ENCODE data around the gene TMPRSS15.

Gene TMPRSS15

DNA sequence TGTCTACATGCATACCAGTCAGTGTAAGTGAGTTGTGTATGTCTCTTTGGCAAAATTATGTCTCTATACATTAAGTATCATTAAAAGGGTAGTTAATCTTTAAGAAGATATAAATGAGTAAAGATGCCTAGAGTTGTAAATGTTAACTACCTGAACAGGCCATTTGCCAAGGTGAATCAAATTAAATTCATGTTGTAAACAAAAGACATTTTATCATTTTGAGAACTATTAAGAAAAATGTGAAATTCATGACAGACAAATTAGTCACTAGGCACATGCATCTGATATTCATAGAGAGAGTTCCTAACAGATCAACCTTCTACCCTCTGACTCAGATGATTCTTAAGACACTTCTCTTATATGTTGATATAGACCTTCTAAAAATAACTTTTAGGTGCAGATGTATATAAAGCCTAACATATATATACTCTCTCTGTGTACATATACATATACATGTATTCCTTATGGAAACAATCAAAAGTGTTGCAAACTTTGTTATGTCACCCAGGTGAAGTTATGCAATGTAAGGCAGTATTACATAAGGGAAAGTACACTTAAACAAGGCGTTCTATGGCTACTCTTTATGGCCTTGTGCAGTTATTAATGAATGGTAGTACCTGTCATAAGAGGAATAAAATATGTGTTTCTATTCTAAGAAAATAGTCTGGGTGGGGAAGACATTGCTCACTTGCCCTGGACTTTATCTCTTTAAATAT is at the start of gene TMPRSS15:
TMPRSS15 (minus strand) TSS at position 51 of the 716 bp plus-strand sequence. CDS start 163 bp downstream, outside the sequence.
- no peak for DNase-seq (ENCODE audit: extremely low spot score)
- ChIA-PET CTCF (no interaction called here), POLR2A (no interaction called here)
- TF ChIP-seq NFRKB (IDR thresholded peaks at IDR 0.05), result no peak
- no peak for TF ChIP-seq LEF1 (IDR thresholded peaks at IDR 0.05; ENCODE audit: borderline replicate concordance)
- no peak for TF ChIP-seq ELF4 (IDR thresholded peaks at IDR 0.05)
- no peak for TF ChIP-seq ARNT (IDR thresholded peaks at IDR 0.05)
- no peak for TF ChIP-seq TARDBP (IDR thresholded peaks at IDR 0.05)
- no peak for TF ChIP-seq PKNOX1 (IDR thresholded peaks at IDR 0.05)
- no peak for TF ChIP-seq SUZ12 (IDR thresholded peaks at IDR 0.05)
- no peak for TF ChIP-seq FOXK2 (IDR thresholded peaks at IDR 0.05)
- no peak for TF ChIP-seq HDGF (IDR thresholded peaks at IDR 0.05; ENCODE audit: borderline replicate concordance)
- no peak for TF ChIP-seq SP1 (IDR thresholded peaks at IDR 0.05)

DNA sequence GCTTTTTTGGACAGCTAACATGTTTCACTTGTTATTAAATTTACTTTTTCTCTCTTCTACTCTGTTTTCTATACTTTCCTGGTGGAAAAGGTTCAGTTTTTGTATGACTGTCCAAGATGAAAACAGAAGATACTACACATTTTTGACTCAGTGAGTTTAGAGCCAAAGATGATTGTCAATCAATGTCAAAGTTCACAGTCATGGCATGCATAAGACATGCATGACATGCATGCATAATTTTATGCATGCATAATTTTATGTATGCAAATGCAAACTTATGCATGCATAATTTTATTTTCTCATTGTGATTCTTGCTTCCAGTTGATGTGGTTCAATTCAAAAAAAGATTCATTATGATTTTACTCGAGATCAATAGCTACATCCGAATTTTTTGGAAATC is 48.1 kb upstream of the TMPRSS15 start:
- DNase-seq (ENCODE audit: extremely low spot score), result no peak
- ChIA-PET CTCF (interaction anchor here (0.6 kb wide), 1 partner anchor 23 kb away, joined by 3 read pairs; no protein-coding TSS in a partner anchor), POLR2A (no interaction called here)
- no peak for TF ChIP-seq ELF4 (IDR thresholded peaks at IDR 0.05)

- CTCF ChIA-PET, result no interaction called here
- TF ChIP-seq ARNT (IDR thresholded peaks at IDR 0.05), result no peak
- TF ChIP-seq HDGF (IDR thresholded peaks at IDR 0.05; ENCODE audit: borderline replicate concordance), result no peak
- no peak for TF ChIP-seq PKNOX1 (IDR thresholded peaks at IDR 0.05)
- no peak for TF ChIP-seq SUZ12 (IDR thresholded peaks at IDR 0.05)
- no peak for TF ChIP-seq FOXA1 (IDR thresholded peaks at IDR 0.05)
- TF ChIP-seq BHLHE40 (IDR thresholded peaks at IDR 0.05; ENCODE audit: borderline replicate concordance), result no peak
- no peak for TF ChIP-seq L3MBTL2 (conservative IDR thresholded peaks at IDR 0.05)
- TF ChIP-seq LEF1 (IDR thresholded peaks at IDR 0.05; ENCODE audit: borderline replicate concordance), result no peak
- TF ChIP-seq ZNF384 (IDR thresholded peaks at IDR 0.05), result no peak
- TF ChIP-seq TARDBP (IDR thresholded peaks at IDR 0.05), result no peak
- no peak for TF ChIP-seq FOXM1 (IDR thresholded peaks at IDR 0.05; ENCODE audit: borderline replicate concordance)
- TF ChIP-seq ELF4 (IDR thresholded peaks at IDR 0.05), result no peak
- no peak for TF ChIP-seq FOXK2 (IDR thresholded peaks at IDR 0.05)
- TF ChIP-seq NFRKB (IDR thresholded peaks at IDR 0.05), result no peak
- TF ChIP-seq SP1 (IDR thresholded peaks at IDR 0.05), result no peak
- POLR2A ChIA-PET, result no interaction called here
- no peak for DNase-seq (ENCODE audit: extremely low spot score)
These were observed 46.3 kb upstream of the TMPRSS15 start for GRCh38 chr21:18449605-18450550.

DNA sequence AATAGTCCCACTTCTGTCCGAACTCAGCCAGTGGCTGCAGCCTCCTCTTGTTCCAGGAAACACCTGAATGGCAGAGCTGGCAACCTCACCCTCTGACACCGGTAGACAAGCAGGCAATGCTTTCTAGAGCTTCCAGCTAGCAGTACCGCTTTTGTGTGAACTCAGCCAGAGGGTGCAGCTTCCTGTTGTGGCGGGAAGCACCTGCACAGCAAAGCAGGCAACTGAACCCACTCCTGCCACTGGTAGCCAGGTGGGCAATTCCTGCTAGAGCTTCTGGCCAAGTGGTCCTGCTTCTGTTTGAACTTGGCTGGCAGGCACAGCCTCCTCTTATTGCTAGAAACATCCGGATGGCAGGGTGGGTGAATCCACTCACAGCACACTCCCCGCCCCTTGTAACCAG is 40.1 kb upstream of the TMPRSS15 start:
- TF ChIP-seq L3MBTL2 (conservative IDR thresholded peaks at IDR 0.05), result no peak
- no peak for TF ChIP-seq FOXA1 (IDR thresholded peaks at IDR 0.05)
- TF ChIP-seq NFRKB (IDR thresholded peaks at IDR 0.05), result no peak
- TF ChIP-seq ZNF384 (IDR thresholded peaks at IDR 0.05), result no peak
- TF ChIP-seq LEF1 (IDR thresholded peaks at IDR 0.05; ENCODE audit: borderline replicate concordance), result no peak
- no peak for TF ChIP-seq CTBP1 (IDR thresholded peaks at IDR 0.05; ENCODE audit: borderline replicate concordance)
- TF ChIP-seq SUZ12 (IDR thresholded peaks at IDR 0.05), result no peak
- no peak for TF ChIP-seq BHLHE40 (IDR thresholded peaks at IDR 0.05; ENCODE audit: borderline replicate concordance)
- no peak for TF ChIP-seq FOXK2 (IDR thresholded peaks at IDR 0.05)
- no peak for TF ChIP-seq ELF4 (IDR thresholded peaks at IDR 0.05)
- no peak for TF ChIP-seq FOXM1 (IDR thresholded peaks at IDR 0.05; ENCODE audit: borderline replicate concordance)
- no peak for TF ChIP-seq SP1 (IDR thresholded peaks at IDR 0.05)
- TF ChIP-seq ARNT (IDR thresholded peaks at IDR 0.05), result no peak
- no peak for TF ChIP-seq HDGF (IDR thresholded peaks at IDR 0.05; ENCODE audit: borderline replicate concordance)
- no peak for TF ChIP-seq PKNOX1 (IDR thresholded peaks at IDR 0.05)
- no peak for TF ChIP-seq TARDBP (IDR thresholded peaks at IDR 0.05)
- CTCF ChIA-PET, result no interaction called here
- POLR2A ChIA-PET, result no interaction called here
- DNase-seq (ENCODE audit: extremely low spot score), result no peak

GRCh38 chr21:18443085-18443484 is 39.5 kb upstream of the TMPRSS15 start:
- CTCF ChIA-PET, result no interaction called here
- TF ChIP-seq BHLHE40 (IDR thresholded peaks at IDR 0.05; ENCODE audit: borderline replicate concordance) (no peak), FOXK2 (IDR thresholded peaks at IDR 0.05) (no peak), FOXA1 (IDR thresholded peaks at IDR 0.05) (no peak)
- DNase-seq (ENCODE audit: extremely low spot score), result no peak
- POLR2A ChIA-PET, result no interaction called here

GRCh38 chr21:18430341-18430740 is 26.8 kb upstream of the TMPRSS15 start:
- TF ChIP-seq FOXM1 (IDR thresholded peaks at IDR 0.05; ENCODE audit: borderline replicate concordance) (no peak), ELF4 (IDR thresholded peaks at IDR 0.05) (no peak), SP1 (IDR thresholded peaks at IDR 0.05) (no peak), PKNOX1 (IDR thresholded peaks at IDR 0.05) (no peak), CTBP1 (IDR thresholded peaks at IDR 0.05; ENCODE audit: borderline replicate concordance) (no peak), HDGF (IDR thresholded peaks at IDR 0.05; ENCODE audit: borderline replicate concordance) (no peak), FOXA1 (IDR thresholded peaks at IDR 0.05) (no peak), NFRKB (IDR thresholded peaks at IDR 0.05) (no peak), ARNT (IDR thresholded peaks at IDR 0.05) (no peak), SUZ12 (IDR thresholded peaks at IDR 0.05) (no peak), BHLHE40 (IDR thresholded peaks at IDR 0.05; ENCODE audit: borderline replicate concordance) (no peak), TARDBP (IDR thresholded peaks at IDR 0.05) (no peak), LEF1 (IDR thresholded peaks at IDR 0.05; ENCODE audit: borderline replicate concordance) (no peak), FOXK2 (IDR thresholded peaks at IDR 0.05) (no peak), ZNF384 (IDR thresholded peaks at IDR 0.05) (no peak), L3MBTL2 (conservative IDR thresholded peaks at IDR 0.05) (no peak)
- ChIA-PET CTCF (no interaction called here), POLR2A (no interaction called here)
- DNase-seq (ENCODE audit: extremely low spot score), result no peak

Data from HEK293T (cell line).